Measurements from ENCODE around the gene TKTL1.
"Not testable (repeated sequence)": the region's sequence is repeated elsewhere in the genome, so short reads cannot be mapped to it uniquely, and the experiment has no call there.

TKTL1 gene

GRCh38 chrX:154295664-154296310 lies at the start of gene TKTL1:
TKTL1 (plus strand) TSS chrX:154295795; CDS start chrX:154295860, 65 bp downstream.
- no peak within 1 kb of the TSS for H3K4me2 ChIP-seq
- no peak for TF ChIP-seq Cebpa-rat (IDR thresholded peaks at IDR 0.05)

GRCh38 chrX:154247377-154248045 lies 48.1 kb upstream of the TKTL1 start:
- not testable (repeated sequence) for H3K4me2 ChIP-seq, H3K9me3 ChIP-seq, H3K27me3 ChIP-seq, H3K4me3 ChIP-seq, H3K9ac ChIP-seq, H3K36me3 ChIP-seq, H3K4me1 ChIP-seq, H3K27ac ChIP-seq, H4K20me1 ChIP-seq

More at GRCh38 chrX:154295664-154296310, at the start of gene TKTL1:
- Histone ChIP-seq H3K27ac (no peak within 1 kb of the TSS), H3K9me3 (peaks cover 25% of the 10 kb centered on the region), H3K36me3 (no peaks in the 10 kb centered on the region), H4K20me1 (no peaks in the 10 kb centered on the region), H3K4me3 (no peak within 1 kb of the TSS), H3K9ac (no peak within 1 kb of the TSS), H3K27me3 (peaks cover 26% of the 10 kb centered on the region), H3K4me1 (0 out of 2 replicates have a peak, but pooled peaks cover 4% of the 10 kb centered on the region)

- H3K4me2 ChIP-seq, H3K4me1 ChIP-seq, H3K36me3 ChIP-seq, H3K4me3 ChIP-seq, H3K9me3 ChIP-seq, H4K20me1 ChIP-seq, H3K27ac ChIP-seq, H3K27me3 ChIP-seq, H3K9ac ChIP-seq: not testable (repeated sequence)
Observed at GRCh38 chrX:154248076-154248475, 47.5 kb upstream of the TKTL1 start.

GRCh38 chrX:154257282-154257681 lies 38.3 kb upstream of the TKTL1 start, which contains the start of gene OPN1MW3:
OPN1MW3 (plus strand) TSS chrX:154257582; CDS start chrX:154257620, 38 bp downstream.
- not testable (repeated sequence) for H3K36me3 ChIP-seq, H3K4me3 ChIP-seq, H3K4me2 ChIP-seq, H3K9me3 ChIP-seq, H3K27me3 ChIP-seq, H3K9ac ChIP-seq, H3K4me1 ChIP-seq, H3K27ac ChIP-seq, H4K20me1 ChIP-seq

GRCh38 chrX:154258711-154259110 lies 36.9 kb upstream of the TKTL1 start:
- H3K4me3 ChIP-seq, H3K9ac ChIP-seq, H3K27me3 ChIP-seq, H4K20me1 ChIP-seq, H3K9me3 ChIP-seq, H3K36me3 ChIP-seq, H3K27ac ChIP-seq, H3K4me1 ChIP-seq, H3K4me2 ChIP-seq: not testable (repeated sequence)

- H3K36me3 ChIP-seq, H3K27me3 ChIP-seq, H3K4me2 ChIP-seq, H3K4me1 ChIP-seq, H3K9me3 ChIP-seq, H3K4me3 ChIP-seq, H3K27ac ChIP-seq, H4K20me1 ChIP-seq, H3K9ac ChIP-seq: not testable (repeated sequence)
Observed at GRCh38 chrX:154263072-154263471, 32.5 kb upstream of the TKTL1 start.

GRCh38 chrX:154269245-154269644 lies 26.4 kb upstream of the TKTL1 start:
- H3K9ac ChIP-seq, H3K27me3 ChIP-seq, H4K20me1 ChIP-seq, H3K36me3 ChIP-seq, H3K4me2 ChIP-seq, H3K9me3 ChIP-seq, H3K27ac ChIP-seq, H3K4me3 ChIP-seq, H3K4me1 ChIP-seq: not testable (repeated sequence)

- H3K27ac ChIP-seq, H3K9ac ChIP-seq, H3K4me3 ChIP-seq, H3K9me3 ChIP-seq, H3K4me1 ChIP-seq, H3K36me3 ChIP-seq, H4K20me1 ChIP-seq, H3K4me2 ChIP-seq, H3K27me3 ChIP-seq: not testable (repeated sequence)
Observed at GRCh38 chrX:154284489-154285338, 10.9 kb upstream of the TKTL1 start.

- H3K4me3 ChIP-seq, H4K20me1 ChIP-seq, H3K36me3 ChIP-seq, H3K27ac ChIP-seq, H3K27me3 ChIP-seq, H3K4me2 ChIP-seq, H3K4me1 ChIP-seq, H3K9me3 ChIP-seq, H3K9ac ChIP-seq: not testable (repeated sequence)
Observed at GRCh38 chrX:154286406-154286805, 9.2 kb upstream of the TKTL1 start.

GRCh38 chrX:154294791-154295574 lies 612 bp upstream of the TKTL1 start, which contains the start of gene TEX28:
TEX28 (minus strand) TSS chrX:154295124; CDS start chrX:154292117, 3,007 bp downstream.
- 0 out of 2 replicates have a peak, but pooled peaks cover 4% of the 10 kb centered on the region for H3K4me1 ChIP-seq
- H3K9me3 ChIP-seq, result peaks cover 25% of the 10 kb centered on the region
- TF ChIP-seq Cebpa-rat (IDR thresholded peaks at IDR 0.05), result no peak
- no peaks in the 10 kb centered on the region for H3K36me3 ChIP-seq
- no peak within 1 kb of the TSS for H3K9ac ChIP-seq
- peaks cover 18% of the 10 kb centered on the region for H3K27me3 ChIP-seq
- no peaks in the 10 kb centered on the region for H4K20me1 ChIP-seq
- no peak within 1 kb of the TSS for H3K4me3 ChIP-seq
- no peak within 1 kb of the TSS for H3K27ac ChIP-seq
- H3K4me2 ChIP-seq, result no peak within 1 kb of the TSS

All from BLaER1 (cell line).